ENCODE measurements around the gene SAMD4A.

Gene SAMD4A

DNA sequence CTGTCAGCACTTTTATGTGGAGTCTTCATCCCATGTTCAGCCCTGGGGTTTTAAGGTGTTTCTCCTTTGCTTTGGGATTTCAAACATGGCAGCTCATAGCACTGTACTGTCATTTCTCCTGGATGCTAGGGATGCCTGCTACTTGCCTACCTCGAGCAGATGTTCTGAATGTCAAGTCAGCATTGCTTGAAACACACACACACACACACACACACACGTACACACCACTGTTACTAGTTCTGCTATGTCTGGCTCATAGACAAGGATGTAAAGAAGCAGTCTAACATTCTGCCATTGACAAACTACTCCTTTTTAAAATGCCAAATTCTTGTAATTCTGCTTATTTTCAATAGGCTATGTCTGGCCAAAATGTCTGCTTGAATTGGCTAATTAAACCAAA lies 72.7 kb downstream of the SAMD4A start:
- TF ChIP-seq, protein P1, sequence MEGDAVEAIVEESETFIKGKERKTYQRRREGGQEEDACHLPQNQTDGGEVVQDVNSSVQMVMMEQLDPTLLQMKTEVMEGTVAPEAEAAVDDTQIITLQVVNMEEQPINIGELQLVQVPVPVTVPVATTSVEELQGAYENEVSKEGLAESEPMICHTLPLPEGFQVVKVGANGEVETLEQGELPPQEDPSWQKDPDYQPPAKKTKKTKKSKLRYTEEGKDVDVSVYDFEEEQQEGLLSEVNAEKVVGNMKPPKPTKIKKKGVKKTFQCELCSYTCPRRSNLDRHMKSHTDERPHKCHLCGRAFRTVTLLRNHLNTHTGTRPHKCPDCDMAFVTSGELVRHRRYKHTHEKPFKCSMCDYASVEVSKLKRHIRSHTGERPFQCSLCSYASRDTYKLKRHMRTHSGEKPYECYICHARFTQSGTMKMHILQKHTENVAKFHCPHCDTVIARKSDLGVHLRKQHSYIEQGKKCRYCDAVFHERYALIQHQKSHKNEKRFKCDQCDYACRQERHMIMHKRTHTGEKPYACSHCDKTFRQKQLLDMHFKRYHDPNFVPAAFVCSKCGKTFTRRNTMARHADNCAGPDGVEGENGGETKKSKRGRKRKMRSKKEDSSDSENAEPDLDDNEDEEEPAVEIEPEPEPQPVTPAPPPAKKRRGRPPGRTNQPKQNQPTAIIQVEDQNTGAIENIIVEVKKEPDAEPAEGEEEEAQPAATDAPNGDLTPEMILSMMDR (IDR thresholded peaks at IDR 0.05): no peak

DNA sequence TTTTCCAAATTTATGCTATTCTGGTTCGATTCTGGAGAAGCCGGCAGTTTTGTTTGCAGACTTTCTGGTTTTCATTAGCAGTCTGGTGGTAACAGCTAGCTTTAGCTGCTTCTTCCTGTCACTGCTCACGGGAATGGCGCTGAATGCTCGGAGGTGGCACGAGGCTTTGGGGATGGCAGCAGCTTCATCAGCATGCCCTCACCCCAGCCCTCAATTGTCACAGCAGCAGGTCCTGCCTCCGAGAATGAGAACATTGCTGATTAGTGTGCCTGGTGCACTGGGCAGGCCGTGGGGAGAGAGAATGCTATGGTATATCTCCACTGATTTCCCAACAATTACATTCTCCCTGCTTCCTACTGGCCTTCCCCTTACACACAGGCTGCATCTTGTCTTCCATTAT lies 73.6 kb downstream of the SAMD4A start:
- TF ChIP-seq, protein P1 (IDR thresholded peaks at IDR 0.05): no peak

DNA sequence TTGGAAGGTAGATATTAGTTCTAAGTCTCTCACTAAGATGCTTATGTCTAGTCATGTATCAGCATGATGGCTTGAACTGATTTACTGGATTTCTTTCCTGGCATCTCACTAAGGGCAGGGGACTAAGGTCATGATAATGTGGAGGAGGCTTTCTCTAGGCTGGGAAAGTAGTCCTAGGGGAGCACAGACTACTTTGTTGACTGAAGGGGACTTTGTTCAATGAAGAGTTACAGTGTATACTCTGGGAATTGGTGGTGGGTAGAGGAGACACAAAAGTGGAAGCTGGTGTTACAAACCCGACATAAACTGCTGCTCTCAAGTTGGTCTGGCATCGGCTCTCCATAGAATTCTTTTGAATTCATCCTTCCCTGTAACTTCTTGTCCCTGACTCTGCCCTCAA lies 75.2 kb downstream of the SAMD4A start:
- TF ChIP-seq, protein P1 (IDR thresholded peaks at IDR 0.05): no peak

DNA sequence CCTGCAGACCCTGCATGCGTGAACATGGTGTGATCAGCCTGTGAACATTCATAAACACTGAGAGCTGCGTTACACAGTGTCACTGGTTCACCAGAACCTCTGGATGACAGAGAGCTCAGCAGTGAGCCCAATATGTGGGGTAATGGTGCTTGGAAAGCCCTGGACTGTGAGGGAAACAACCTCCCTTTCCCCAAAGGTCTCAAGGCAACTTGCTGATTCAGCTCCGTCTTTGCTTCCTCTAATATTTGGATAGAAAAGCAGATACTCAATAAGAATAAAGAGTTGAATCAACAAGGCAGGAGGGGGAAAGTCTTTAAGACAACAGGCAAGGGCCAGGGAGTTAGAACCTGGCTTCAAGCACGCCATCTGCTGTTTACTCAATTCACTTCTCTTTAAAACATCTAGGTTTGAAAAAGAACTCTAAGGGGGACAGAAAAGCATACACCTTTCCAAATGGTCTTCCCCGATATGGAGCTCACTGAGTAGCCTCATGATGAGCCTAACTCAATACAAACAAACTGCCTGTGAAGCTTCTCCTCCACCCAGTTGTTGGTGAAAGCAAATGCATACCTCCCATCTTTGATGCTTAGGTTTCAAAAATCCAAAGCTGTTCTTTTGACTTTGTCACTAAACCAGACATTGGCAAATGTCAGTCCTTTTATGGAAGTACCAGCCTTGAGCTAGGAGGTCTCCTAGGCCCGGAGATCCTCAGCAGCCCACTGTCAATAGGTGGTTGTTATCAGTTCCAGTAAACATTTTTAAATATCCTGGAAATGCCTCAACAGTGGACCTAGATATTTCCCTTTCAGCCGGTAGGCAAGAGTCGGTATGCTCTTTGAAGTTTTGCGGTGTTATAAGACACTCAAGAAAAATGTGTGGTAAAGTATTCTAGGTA lies 76.1 kb downstream of the SAMD4A start:
- TF ChIP-seq, protein P1 (IDR thresholded peaks at IDR 0.05): peak; percentile 41; the same call in 1 of the 2 replicates

DNA sequence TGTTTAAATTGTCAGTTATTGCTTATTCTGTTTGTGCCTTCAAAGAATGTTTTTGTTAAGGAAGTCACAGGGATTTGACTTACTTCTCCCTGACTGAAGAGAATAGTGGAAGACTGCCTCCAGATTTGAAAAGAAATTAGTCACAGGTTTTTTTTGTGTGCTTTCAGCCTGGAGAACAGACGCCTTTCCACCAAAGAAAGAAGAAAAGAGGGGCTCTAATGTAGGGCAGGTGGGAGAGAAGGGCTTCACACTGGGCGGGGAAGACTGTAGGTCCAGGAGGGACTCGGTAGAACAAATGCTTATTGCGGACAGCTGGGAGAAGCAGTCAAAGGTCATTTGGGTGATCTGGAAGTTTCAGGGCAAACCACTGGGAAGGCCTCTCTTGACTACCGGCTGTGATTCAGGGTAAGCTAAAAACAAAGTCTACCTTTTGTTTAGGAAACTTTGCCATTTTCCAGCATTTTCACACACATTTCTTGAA lies 76.8 kb downstream of the SAMD4A start:
- TF ChIP-seq, protein P1 (IDR thresholded peaks at IDR 0.05): no peak

DNA sequence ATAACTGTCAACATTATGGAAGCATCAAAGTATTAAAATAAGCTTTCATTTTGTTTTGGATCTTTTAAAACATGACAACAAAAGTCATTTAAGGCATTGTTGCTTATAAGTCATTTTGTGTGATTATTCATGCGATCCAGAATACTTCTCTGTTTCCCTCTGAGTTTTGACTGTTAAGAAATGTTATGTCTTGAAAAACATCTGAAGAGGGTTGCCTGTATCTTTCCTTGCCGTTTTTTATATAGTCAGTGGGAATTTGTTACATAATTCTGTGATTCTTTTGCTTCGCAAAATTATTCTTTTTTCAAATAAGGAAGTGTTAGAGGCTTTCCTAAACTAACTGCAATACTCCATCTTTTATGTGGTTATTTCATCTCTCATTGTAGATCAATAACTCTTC lies 78.7 kb downstream of the SAMD4A start:
- TF ChIP-seq, protein P1 (IDR thresholded peaks at IDR 0.05): no peak

DNA sequence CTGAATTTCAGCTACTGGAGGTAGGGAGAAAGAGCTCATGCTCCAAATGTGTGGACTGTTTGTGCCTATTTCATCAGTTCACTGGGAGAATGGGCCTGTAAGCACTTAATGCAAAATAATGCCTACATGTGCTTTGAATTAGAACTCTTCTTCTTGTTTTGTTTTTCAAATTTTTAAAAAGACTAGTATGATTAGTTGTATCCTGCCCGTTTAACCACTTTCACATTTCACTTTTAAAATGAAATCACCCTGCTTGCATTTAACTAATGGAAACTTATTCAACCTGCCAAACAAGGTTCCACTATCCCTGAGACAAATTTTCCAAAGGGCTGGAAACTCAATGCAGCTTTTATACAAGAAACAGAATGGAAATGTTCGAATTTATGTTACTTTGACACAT lies 79.7 kb downstream of the SAMD4A start:
- TF ChIP-seq, protein P1 (IDR thresholded peaks at IDR 0.05): no peak

All from LNCAP (cell line).